ENCODE measurements around the gene HCAR3.

GRCh38 chr12:122754790-122755189 is 38.2 kb upstream of the HCAR3 start:
- TF ChIP-seq POLR2AphosphoS5 (IDR thresholded peaks at IDR 0.05; ENCODE audit: low read depth, low read length) (no peak), CTCF (IDR thresholded peaks at IDR 0.05) (no peak), REST (IDR thresholded peaks at IDR 0.05; ENCODE audit: insufficient read depth in 1 of 2, low read depth in 2 of 2, low read length in 1 of 2) (no peak)
